GM21447 (cell line): ENCODE data around the gene SGTA.

Experiments used
- ATAC-seq: cut with Tn5 transposase; IDR thresholded peaks from one replicate; pipeline ENCODE4 v1.9.1; 2021; ENCODE audit not compliant: unreplicated experiment

The SGTA gene

DNA sequence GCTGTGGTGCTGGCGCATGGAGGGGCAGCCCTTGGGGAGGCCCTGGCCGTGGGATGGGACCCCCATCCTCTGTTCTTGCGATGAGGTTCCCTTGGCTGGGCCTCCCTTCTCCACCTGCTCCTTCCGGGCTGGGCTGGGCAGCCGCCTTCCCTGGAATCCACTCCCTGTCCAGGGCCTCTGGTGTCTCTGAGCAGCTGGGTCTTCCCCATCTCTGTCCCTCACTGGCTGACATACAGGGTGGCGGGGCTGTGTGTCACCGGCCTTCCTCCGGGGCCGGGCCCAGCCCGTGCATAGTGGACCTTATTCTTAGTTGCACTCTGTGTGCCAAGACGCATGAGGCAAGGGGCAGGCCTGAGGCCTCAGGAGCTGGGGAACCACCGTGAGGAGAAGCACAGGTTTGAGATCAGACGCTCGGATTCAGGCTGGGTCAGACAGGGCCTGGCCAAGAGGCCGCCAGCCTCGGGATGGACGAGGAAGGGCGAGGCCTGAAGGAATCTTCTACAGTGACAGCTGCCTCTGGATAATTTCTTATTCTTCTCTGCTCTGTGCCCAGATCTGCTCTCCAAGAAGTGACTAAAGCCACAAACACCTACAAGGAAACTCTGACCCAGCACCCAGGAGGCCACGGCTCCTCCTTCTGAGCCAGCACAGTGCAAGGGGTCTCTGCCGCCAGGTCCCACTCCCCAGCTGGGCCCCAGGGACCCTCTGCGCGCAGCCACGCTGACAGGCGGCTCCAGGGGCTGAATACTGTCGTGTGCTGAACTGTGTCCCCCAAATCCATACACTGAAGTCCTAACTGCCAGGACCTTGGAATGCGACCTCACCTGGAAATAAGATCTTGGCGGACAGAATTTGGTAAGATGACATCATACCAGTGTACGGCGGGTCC is 11.0 kb downstream of the SGTA start:
- no peak for ATAC-seq

DNA sequence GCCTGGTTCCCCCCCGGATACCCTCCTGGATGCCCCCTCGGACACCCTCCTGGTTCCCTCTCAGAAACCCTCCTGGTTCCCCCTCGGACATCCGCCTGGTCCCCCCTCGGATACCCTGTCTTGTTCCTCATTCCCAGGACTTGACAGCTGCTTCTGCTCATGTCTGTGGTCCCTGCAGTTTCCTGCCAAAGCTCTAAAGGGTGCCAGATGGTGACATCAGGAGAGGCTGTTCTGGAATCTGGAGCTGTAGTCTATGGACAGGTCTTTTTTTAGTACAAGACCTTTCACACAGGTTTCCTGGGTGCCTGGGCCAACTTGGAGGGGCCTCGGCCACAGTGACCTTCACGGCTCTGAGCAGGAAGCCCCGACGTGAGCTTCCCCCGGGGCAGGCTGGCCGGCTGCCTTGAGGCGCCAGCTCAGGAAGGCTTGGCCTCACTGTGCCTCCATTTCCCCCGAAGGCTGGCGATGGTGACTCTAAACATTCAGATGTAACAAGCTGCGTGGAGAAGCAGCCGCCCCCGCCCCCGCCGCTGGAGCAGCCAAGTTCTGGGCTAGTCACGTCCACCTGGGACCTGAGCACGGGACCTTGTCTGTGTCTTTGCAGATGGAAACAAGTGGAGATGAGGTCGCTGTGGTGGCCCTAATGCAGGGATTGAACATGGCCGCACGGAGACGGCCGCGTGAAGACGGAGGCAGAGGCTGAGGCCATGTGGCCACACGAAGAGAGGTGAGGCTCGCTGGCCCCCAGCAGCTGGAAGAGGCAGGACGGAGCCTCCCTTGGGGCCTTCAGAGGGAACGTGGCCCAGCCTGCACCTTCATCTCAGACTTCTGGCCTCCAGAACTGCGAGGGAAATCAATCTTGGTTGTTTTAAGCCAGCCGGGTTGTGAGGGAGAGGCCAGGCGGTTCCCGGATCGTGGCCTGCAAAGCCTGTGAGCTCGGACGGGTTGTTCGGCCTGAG is 12.7 kb downstream of the SGTA start:
- ATAC-seq = no peak

DNA sequence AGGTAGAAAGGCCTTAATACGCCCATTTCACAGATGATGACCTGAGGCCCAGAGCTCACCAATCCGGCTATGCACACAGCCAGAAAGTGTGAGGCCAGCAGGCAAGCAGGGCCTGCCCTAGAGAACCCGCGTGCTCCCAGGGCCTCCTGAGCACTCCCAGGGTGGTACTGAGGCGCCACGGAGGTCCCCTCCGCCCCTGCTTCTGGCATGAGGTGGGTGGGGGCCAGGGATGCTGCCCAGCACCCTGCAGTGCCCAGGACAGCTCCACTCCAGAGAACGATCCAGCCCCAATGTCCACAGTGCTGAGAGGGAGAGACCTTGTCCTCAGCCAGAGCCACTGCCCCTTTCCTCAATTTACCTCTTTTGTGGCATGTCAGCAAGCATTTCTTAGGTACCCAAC is 13.9 kb downstream of the SGTA start:
- ATAC-seq = no peak

DNA sequence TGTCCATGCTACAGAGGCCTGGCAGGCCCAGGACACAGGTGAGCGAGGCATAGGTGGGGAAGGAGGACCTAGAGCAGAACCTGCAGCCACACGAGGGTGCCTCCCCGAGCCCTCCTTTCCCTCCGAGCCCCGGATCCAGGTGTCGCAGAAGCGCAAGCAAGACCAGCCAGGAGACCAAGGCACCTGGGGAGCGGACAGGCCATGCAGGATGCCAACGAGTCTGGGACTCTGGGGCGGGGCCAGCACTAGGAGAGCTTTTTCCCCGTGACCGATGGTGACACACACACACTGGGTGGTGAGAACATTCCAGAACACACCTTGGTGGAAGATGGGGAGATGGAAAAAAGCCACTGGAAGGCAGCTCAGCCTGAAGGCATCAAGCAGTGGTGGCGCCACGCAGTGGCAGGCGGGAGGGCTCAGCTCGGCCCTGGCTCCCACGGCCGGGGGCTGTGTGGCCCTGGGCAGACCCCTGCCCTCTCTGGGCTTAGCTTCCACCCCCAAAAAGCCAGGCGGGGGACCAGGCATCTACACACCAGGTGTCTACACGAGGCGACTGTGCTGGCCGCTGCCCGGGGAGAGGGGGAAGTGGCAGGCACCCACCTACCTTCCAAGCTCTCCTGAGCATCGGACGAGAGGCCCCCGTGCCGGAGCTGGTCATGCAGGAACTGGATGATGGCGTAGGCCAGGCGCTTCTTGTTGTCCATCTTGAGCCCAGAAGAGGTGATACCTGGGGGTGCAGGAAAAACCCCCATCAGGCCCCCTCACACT is 14.5 kb downstream of the SGTA start:
- ATAC-seq = no peak

DNA sequence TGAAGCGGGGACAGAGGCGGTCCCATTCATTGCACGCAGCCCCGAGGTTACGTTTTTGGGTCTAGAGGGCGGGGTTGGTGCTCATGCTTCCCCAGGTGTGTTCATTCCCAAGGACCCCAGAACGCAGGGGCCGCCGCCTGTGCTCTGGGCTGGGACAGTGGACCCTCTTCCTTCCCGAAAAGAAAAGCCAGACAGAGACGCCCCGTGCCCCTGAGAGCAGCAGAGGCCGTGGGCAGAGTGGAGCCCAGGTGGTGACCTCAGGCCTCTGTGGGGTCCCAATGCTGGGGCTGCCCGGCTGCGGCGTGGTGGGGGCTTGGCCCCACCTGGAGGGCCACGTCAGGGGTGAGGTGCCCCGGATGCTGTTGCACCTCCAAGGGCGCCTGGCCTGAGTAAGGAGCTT is 15.4 kb downstream of the SGTA start:
- ATAC-seq = no peak

DNA sequence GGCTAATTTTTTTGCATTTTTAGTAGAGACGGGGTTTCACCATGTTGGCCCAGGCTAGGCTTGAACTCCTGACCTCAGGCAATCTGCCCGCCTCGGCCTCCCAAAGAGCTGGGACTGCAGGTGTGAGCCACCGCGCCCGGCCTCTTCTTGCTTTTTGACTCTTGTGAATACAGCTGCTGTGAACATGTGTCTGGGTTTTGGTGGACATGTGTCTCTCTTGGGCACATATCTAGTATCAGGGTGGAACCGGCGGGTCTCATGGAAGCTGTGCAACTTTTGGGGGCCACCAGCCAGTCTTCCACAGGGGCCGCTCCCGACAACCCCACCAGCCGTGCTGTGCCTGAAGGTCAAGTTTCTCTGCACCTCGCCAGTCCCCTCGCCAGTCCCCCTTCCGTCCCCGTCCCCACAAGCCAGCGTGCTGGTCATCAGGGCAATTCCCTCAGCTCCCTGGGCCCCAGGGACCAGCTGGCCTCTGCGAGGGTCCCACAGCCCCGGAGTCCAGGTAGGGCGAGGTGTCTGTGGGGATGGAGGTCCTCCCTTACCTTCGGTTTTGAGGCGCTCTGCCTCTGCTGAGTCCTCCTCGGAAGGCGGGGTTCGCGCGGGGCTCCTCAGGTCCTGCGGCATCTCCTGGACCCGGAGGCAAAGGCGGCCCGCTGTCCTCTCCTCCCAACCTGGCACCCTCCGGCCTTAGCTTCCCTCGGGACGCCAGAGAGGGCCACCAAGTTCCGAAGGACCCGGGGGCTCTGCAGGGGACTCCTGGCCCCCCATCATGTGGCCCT is 16.3 kb downstream of the SGTA start:
- ATAC-seq = no peak

DNA sequence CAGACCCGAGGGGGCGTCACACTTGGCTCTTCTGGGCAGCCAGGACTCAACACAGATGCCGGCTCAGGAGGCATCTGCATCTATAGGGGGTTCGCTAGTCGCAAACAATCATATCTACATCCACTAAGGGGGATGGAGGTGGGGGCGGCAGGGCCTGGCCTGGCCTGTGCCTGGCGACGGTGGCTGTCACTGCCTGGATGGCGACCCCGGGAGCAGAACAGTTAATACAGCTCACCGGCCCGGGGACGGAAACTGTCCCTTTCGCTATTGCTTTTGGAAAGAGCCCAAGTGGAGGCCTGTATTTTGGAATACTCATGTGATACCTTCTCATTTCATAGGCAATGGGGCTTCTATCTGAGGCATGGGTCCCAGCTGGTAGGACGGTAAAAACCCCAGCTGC is 17.7 kb downstream of the SGTA start:
- no peak for ATAC-seq

DNA sequence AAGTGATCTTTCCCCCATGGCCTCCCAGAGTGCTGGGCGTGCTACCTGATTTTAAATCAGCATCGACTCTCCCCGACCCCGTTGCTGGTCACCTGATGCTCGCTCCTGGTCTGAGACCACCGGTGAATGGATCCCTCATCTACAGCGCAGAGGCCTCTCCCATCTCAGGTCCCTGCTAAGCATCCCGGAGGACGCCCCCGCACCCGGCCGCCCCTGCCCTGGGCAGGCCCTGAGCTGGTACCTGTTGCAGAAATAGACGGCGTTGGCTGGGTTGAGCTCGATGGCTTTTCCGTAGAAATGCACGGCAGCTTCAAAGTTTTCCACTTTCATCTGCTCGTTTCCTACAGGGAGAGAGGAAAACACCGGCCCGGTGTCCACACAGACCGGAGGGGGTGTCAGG is 18.1 kb downstream of the SGTA start:
- ATAC-seq = no peak

DNA sequence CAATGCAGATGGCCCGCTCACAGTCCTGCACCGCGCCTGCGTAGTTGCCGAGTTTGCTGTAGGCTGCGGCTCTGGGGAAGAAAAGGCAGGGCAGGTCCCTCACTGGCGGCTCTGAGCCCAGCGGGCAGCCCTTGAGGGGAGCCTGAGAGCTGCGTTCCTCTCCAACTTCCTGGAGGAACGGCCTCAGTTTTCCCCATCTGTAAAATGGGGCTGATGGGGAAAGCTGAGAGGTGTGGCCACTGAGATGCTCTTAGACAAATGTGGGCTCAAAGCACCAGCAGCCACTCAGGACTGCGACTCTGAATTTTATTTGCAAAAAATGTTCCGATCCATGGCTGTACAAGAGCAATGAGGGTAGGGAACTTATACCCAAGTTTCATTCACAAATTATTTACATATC is 19.4 kb downstream of the SGTA start:
- no peak for ATAC-seq

DNA sequence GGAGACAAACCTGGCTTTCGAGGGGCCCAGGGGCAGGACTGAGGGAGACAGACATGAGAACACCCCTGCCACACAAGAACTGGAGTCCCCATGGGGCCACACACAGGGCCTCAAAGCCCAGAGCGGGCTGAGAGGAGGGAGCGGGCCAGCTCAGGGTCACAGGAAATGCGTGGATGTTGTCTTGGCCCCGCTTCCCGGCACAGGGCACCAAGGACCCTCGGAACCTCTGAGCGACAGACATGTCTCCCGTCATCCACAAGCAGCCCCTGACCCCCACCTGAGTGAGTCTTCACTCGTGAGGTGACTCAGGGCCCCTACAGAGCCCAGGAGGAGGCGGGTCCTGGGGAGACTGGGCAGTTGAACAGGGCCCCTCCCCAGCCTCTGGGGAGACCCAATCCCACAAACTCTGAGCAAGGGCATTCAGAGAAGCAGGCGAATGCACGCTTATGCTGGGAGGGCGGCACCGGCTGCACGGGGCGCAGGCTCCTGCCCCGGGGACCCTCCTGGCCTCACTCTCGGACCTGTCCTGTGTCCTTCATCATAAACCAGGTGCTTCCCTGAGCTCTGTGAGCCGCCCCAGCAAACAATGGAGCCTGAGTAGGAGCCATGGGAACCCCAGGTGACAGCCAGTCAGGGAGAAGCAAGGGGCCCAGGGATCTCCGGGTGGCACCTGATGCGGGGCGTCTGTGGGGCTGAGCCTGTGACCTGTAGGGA is 20.1 kb downstream of the SGTA start:
- no peak for ATAC-seq

DNA sequence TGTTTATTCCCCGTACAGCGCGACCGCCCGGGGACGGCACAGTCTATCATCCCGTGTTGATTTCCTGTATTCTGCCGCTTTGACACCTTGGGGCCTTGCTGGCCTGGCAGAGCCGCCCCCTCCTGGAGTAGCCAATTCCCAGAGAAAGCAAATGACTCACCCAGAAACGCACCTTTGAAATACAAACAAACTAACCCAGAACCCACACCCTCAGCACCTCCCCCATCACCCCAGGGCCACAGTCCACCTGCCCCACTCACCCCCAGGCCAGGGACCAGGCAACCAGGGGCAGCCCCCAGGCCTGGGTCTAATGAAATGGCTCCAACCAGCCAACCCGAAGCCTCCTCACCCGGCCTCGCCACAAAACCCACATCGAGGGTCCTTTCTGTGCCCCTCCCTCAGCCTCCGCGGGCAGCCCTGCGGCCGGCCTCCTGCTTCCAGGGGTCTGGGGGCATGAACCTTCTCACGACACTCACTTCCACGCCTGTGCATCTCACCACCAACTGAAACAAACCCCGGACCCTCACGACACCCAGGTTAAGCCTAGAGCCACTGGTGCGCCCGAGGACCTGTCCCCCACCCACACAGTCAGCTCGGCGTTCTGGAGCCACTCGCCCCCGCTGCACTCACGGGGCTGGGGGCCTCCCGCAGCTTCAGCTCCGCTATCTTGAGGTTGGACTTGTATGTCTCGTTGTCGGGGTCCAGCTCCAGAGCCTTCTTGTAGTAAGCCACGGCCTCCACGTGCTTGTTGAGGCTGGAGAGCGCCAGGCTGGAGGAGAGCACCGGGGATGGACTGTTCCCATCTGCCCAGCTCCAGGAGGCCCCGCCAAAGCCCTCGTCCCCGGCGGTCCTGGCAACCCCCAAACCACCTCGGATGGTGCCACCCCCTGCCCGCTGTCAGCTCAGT is 20.9 kb downstream of the SGTA start:
- no peak for ATAC-seq

DNA sequence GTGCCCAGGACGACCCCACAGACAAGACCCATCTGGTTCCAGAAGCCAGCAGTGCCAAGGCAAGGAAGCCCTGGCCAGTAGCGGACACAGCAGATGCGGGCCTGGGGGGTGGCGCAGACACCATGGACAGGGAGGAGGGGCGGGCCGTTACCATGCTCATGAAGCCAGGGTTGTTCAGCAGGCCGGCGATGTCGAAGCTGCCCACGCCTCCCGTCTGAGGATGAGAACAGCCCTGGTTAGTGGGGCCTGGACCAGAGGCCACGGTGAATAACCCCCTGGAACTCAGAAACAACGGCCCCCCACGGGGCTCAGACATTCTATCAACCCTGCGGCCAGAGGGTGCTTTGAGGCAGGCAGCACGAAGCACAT is 21.8 kb downstream of the SGTA start:
- ATAC-seq = no peak

DNA sequence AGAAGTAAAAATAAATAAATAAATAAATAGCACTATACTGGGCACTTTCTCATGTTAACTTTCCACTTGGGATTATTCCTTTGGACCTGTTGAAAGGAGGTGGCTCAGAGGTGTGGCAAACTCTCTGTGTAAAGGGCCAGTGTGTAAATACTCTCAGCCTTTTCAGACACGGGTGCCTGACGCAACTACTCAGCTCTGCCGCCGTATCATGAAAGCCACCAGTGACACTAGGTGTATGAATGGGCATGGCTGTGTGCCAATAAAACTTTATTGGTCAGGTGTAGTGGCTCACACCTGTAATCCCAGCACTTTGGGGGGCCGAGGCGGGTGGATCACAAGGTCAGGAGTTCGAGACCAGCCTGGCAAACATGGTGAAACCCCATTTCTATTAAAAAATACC is 23.1 kb downstream of the SGTA start:
- ATAC-seq = no peak

DNA sequence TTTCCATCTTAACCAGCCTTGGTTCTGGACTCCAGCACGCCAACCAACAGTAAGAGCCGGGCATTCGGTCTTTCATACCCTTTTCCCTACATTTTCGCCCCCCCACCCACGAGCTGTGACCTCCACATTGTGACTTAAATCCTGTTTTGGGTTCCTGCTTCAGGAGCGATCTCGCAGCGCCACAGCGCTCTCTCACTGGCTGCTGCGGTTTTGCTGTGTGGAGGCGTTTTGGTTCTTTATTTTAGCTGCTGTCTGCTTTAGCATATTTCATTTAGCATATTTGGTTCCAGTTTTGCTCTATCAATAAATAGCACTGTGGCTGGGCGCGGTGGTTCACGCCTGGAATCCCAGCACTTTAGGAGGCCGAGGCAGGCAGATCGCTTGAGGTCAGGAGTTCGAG is 23.7 kb downstream of the SGTA start:
- no peak for ATAC-seq

DNA sequence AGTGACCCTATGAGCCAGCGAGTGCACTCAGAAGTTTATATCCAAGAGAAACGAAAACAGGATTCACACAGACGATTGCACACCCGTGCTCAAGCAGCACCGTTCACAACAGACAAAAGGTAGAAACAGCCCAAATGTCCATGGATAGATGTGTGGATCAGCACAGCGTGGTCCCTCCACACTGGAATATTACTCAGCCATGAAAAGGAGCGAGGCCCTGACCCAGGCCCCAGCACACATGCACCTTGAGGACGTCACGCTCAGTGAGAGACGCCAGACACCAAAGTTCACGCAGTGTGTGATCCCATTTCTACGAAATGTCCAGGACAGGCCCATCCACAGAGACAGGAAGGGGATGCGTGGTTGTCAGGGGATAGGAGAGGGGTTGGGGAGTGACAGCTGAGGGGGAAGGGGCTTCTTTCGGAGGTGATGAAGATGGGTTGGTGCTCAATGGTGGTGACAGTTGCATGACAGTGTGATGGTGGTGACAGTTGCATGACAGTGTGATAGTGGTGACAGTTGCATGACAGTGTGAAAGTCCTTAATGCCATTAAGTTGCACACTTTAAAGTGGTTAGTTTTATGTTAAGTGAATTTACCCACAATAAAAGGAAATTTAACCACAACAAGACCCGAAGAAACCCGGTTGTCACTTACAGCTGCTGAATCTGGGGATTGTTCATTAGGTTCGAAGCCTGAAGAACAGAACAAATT is 24.3 kb downstream of the SGTA start:
- ATAC-seq = no peak

DNA sequence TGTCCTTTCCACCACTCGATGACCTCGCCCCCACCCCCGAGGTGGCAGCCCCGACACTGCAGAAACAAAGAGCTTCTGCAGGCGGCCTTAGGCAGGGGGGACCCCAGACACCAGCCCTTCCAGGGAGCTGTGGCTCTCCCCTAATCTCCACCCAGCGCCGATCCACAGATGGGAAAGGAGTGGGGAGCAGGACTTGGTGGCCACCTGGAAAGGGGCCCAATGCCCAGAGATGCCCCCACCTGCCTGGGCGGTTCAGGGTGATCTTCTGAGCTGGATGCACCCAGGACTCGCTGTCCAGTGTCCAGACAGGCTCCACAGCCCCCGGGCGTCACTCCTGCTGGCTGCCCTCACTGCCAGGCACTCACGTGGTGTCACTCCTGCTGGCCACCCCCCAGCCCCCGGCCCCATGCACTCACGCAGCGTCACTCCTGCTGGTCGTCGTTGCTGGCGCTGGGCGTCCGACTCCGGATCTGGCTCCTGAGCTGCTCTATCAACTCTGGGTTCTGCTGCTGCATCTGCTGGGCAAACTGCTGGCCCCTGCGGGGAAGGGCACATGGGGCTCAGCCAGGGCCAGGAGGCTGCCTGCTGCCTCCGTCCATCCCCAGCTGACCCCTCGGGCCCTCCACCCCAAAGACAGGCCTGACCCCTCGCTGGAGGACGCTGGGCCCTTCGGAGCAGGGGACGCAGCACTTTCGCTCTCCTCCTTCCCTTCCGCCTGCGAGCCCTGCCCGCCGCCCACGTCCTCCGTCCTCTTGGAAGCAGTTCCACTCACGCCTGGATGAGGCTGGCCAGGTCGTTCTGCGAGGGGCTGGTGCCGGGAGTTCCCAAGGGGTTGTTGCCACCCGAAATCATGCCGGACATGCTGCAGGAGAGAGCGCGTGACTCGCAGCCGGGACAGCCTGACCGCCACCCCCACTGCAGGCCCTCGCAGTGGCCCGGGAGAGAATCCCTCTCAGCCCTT is 25.9 kb downstream of the SGTA start:
- ATAC-seq = no peak

DNA sequence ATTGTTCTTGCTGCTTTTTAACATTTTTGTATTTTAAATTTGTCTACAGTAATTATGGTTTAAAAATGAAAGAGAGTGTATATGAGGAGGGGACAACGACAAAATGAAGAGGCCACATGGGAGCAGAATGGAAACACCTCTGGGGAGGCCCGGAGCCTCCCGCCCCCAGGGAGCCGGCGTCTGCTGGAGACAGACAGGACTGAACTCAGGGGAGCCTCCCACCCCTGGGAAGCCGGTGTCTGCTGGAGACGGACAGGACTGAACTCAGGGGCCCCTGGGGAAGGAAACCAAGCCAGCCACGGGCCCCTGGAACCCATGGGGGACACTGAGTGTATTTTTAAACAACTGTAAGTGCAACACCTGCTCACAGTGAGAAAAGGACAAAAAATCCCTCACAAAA is 26.6 kb downstream of the SGTA start:
- no peak for ATAC-seq
